Esophagus muscularis mucosa (tissue), 3 donors: ENCODE data around the gene BAHCC1.

Source experiments
- POLR2A ChIP-seq: fragments of 450-650 bp; IDR thresholded peaks from one replicate; pipeline ENCODE4 v1.6.1; 2017; ENCODE audit warnings: antibody characterized with exemption, moderate library complexity, mild to moderate bottlenecking, low read depth
- POLR2AphosphoS5 ChIP-seq, 2 donors: sonication (generic); formaldehyde crosslinking; IDR thresholded peaks; one replicate each; pipeline ENCODE4 v1.6.1; 2017; ENCODE audit warnings: antibody characterized with exemption in 2 of 2
- TF ChIP-seq, protein P1 (sequence below), 3 experiments: fragments of 200-600 bp in 2 of 3; fragments of 450-650 bp in 1 of 3; sonication (generic) in 2 of 3; IDR thresholded peaks; one replicate each; pipeline ENCODE4 v1.5.1; 2017 to 2019; ENCODE audit warnings: antibody characterized with exemption in 3 of 3, mild to moderate bottlenecking in 2 of 3, moderate library complexity in 1 of 3

DNA sequence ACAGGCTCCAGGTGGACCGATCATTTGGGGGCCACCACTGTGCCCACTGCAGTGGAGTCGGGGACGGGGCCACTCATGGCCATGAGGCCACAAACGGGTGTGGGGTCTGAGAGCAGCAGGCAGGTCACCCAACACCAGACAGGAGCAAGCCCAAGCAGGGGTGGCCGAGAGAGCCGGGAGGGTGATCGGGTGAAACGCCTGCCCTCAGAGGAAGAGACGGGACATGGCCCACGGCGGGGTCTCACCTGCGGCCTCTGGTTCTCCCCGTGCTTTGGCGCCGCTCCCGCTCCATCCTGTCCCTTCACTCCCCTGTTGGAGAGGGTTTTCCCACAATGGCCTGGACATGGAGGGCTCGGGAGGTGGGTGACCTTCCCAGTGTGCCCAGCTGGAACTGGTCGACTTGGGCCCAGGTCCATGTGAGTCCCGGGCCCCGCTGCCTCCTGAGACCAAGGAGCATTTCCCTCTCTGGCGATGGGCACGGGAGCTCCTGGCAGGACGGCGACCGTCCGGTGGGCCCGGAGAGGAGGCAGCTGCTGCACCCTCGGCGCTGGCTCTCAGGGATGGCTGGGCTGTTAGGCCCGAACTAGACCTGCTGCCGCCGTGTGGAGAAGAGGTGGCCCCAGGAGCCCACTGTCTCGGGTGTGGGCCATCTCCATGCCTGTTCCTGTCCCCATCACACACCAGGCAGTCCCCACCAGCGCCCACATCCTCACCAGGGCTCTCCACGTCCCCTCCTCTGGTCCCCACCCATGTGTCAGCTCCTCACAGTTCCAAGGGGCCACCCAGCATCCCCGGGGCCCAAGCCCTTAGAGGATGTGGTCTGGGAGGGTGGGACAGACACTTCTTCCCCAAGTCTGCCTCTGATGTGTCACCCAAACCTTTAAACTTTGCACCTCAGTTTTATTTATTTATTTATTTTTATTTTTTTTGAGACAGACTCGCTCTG is 13.4 kb upstream of the BAHCC1 start:
- TF ChIP-seq, protein P1, sequence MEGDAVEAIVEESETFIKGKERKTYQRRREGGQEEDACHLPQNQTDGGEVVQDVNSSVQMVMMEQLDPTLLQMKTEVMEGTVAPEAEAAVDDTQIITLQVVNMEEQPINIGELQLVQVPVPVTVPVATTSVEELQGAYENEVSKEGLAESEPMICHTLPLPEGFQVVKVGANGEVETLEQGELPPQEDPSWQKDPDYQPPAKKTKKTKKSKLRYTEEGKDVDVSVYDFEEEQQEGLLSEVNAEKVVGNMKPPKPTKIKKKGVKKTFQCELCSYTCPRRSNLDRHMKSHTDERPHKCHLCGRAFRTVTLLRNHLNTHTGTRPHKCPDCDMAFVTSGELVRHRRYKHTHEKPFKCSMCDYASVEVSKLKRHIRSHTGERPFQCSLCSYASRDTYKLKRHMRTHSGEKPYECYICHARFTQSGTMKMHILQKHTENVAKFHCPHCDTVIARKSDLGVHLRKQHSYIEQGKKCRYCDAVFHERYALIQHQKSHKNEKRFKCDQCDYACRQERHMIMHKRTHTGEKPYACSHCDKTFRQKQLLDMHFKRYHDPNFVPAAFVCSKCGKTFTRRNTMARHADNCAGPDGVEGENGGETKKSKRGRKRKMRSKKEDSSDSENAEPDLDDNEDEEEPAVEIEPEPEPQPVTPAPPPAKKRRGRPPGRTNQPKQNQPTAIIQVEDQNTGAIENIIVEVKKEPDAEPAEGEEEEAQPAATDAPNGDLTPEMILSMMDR (IDR thresholded peaks at IDR 0.05), result no peak
- TF ChIP-seq POLR2AphosphoS5 (IDR thresholded peaks at IDR 0.05) (no peak), POLR2A (no peak)
